HG02610 (cell line): ENCODE results near the gene ANXA8L1.
"Not testable (repeated sequence)": the region's sequence is repeated elsewhere in the genome, so short reads cannot be mapped to it uniquely, and the experiment has no call there.

ENCODE experiments used
- ATAC-seq: cut with Tn5 transposase; IDR thresholded peaks from one replicate; pipeline ENCODE4 v1.9.1; 2021; ENCODE audit warnings: mild to moderate bottlenecking, moderate library complexity; ENCODE audit not compliant: unreplicated experiment

The ANXA8L1 gene

GRCh38 chr10:46397767-46398166 is 22.2 kb downstream of the ANXA8L1 start:
- ATAC-seq: not testable (repeated sequence)

GRCh38 chr10:46398212-46398886 is 22.8 kb downstream of the ANXA8L1 start:
- ATAC-seq: not testable (repeated sequence)

- not testable (repeated sequence) for ATAC-seq
These were observed 34.0 kb downstream of the ANXA8L1 start for GRCh38 chr10:46409556-46409955.

GRCh38 chr10:46411123-46411522 is 35.5 kb downstream of the ANXA8L1 start:
- ATAC-seq: not testable (repeated sequence)

- not testable (repeated sequence) for ATAC-seq
These were observed 37.1 kb downstream of the ANXA8L1 start for GRCh38 chr10:46412665-46413064.

GRCh38 chr10:46415291-46415690 is 39.7 kb downstream of the ANXA8L1 start:
- peak; percentile 58 for ATAC-seq

- not testable (repeated sequence) for ATAC-seq
These were observed 42.7 kb downstream of the ANXA8L1 start for GRCh38 chr10:46418283-46418682.

- ATAC-seq: not testable (repeated sequence)
These were observed 44.2 kb downstream of the ANXA8L1 start for GRCh38 chr10:46419570-46420379.

- not testable (repeated sequence) for ATAC-seq
These were observed 48.0 kb downstream of the ANXA8L1 start for GRCh38 chr10:46423550-46423949.

GRCh38 chr10:46440942-46441341 is 65.4 kb downstream of the ANXA8L1 start:
- not testable (repeated sequence) for ATAC-seq
